NCI-H748 treated with DMSO at 0.1 percent for 48 hours (cell line): ENCODE measurements around the gene TBC1D19.
"Not testable (repeated sequence)": the region's sequence is repeated elsewhere in the genome, so short reads cannot be mapped to it uniquely, and the experiment has no call there.

Experiments used
- DNase-seq: peaks from one replicate; lab custom pipeline; 2025; lab: John Stamatoyannopoulos, UW

The TBC1D19 gene

GRCh38 chr4:26601204-26601603 lies 17.3 kb downstream of the TBC1D19 start:
- DNase-seq = no peak

- DNase-seq = no peak
Observed at GRCh38 chr4:26607776-26608175, 23.9 kb downstream of the TBC1D19 start.

- DNase-seq = no peak
Observed at GRCh38 chr4:26609391-26609790, 25.5 kb downstream of the TBC1D19 start.

- DNase-seq = no peak
Observed at GRCh38 chr4:26609868-26610267, 26.0 kb downstream of the TBC1D19 start.

- no peak for DNase-seq
Observed at GRCh38 chr4:26611372-26611771, 27.5 kb downstream of the TBC1D19 start.

- no peak for DNase-seq
Observed at GRCh38 chr4:26611885-26612284, 28.0 kb downstream of the TBC1D19 start.

GRCh38 chr4:26613237-26613636 lies 29.4 kb downstream of the TBC1D19 start:
- no peak for DNase-seq

GRCh38 chr4:26613735-26614134 lies 29.9 kb downstream of the TBC1D19 start:
- DNase-seq = no peak

GRCh38 chr4:26619784-26620183 lies 35.9 kb downstream of the TBC1D19 start:
- no peak for DNase-seq

GRCh38 chr4:26621366-26621765 lies 37.5 kb downstream of the TBC1D19 start:
- DNase-seq = no peak

GRCh38 chr4:26622913-26623312 lies 39.0 kb downstream of the TBC1D19 start:
- DNase-seq = no peak

GRCh38 chr4:26626658-26627057 lies 42.8 kb downstream of the TBC1D19 start:
- DNase-seq = not testable (repeated sequence)

GRCh38 chr4:26632916-26633315 lies 49.0 kb downstream of the TBC1D19 start:
- DNase-seq = no peak

GRCh38 chr4:26634237-26634636 lies 50.4 kb downstream of the TBC1D19 start:
- DNase-seq = no peak

GRCh38 chr4:26636458-26636857 lies 52.6 kb downstream of the TBC1D19 start:
- no peak for DNase-seq

GRCh38 chr4:26640639-26641038 lies 56.8 kb downstream of the TBC1D19 start:
- DNase-seq = not testable (repeated sequence)

- no peak for DNase-seq
Observed at GRCh38 chr4:26647523-26648224, 63.8 kb downstream of the TBC1D19 start.

GRCh38 chr4:26648260-26648659 lies 64.4 kb downstream of the TBC1D19 start:
- no peak for DNase-seq

GRCh38 chr4:26660261-26660660 lies 76.4 kb downstream of the TBC1D19 start:
- no peak for DNase-seq

GRCh38 chr4:26663888-26664287 lies 80.0 kb downstream of the TBC1D19 start:
- DNase-seq = no peak

- no peak for DNase-seq
Observed at GRCh38 chr4:26670903-26671537, 87.1 kb downstream of the TBC1D19 start.

- DNase-seq = not testable (repeated sequence)
Observed at GRCh38 chr4:26679040-26679695, 95.3 kb downstream of the TBC1D19 start.

GRCh38 chr4:26682436-26682835 lies 98.6 kb downstream of the TBC1D19 start:
- no peak for DNase-seq
